Measurements from ENCODE around the gene RFK. TPM values are rescaled to one million over a fixed set of nuclear protein-coding genes. Genes with fewer than 3 reads are reported as not detected.

RFK gene
- total and polyA plus RNA-seq, 2 of the 13 experiments (the other 11 are each of a cell fraction or from before 2014, with no cell fraction given): 18.2 to 37.2 TPM

DNA sequence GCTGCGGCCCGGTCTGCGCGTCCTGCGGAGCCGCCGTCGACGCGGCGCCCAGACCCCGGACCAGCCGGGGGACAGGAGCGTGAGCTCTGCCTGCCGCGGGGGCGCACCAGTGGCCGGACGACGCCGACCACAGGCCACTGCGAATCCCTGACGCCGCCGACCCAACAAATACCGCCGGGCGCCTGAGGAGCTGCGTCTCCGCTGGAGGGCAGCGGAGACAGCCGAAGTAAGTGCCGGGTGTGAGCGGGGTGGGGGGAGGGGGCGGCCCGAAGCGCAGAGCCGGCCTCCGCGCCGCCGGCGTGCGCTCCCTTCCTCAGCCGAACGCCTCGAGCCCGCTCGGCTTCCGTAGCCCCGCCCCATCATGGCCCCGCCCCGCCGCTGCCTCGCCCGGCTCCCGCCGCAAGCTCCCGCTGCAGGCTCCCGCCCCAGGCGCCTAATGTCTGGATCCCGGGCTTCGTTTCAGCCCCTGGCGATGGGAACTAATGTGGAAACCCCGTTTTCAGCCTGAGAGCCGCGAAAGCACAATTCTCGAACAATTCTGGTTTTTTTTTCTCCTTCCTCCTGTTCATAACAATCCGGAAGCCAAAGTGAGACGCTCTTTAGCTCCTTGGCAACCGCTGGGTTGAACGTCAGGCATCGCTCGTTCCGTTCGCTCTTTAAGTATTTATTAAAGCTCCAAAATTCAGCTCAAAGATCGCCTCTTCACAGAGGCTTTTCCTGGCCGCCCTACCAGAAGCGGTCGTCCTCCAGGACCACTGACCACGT, at the start of gene RFK (continued):
- TF ChIP-seq ELK4 (CRISPR knock-in tag; IDR thresholded peaks at IDR 0.05; ENCODE audit: borderline replicate concordance) (no peak), PRDM4 (CRISPR knock-in tag; IDR thresholded peaks at IDR 0.05; ENCODE audit: borderline replicate concordance) (no peak), CAMTA2 (CRISPR knock-in tag; IDR thresholded peaks at IDR 0.05; ENCODE audit: borderline replicate concordance) (no peak; the same call in 1 of the 2 replicates), ZNF10 (CRISPR knock-in tag; IDR thresholded peaks at IDR 0.05; ENCODE audit: borderline replicate concordance, low read depth) (no peak), RFX3 (CRISPR knock-in tag; IDR thresholded peaks at IDR 0.05) (peak; percentile 69), TFAP4 (IDR thresholded peaks at IDR 0.05; ENCODE audit: borderline replicate concordance, low read depth) (peak; percentile 51; the same call in 1 of the 2 replicates), ZSCAN9 (CRISPR knock-in tag; IDR thresholded peaks at IDR 0.05; ENCODE audit: borderline replicate concordance) (no peak; the same call in 1 of the 2 replicates), ETV5 (CRISPR knock-in tag; IDR thresholded peaks at IDR 0.05; ENCODE audit: borderline replicate concordance) (no peak; the same call in 1 of the 2 replicates), MED8 (CRISPR knock-in tag; IDR thresholded peaks at IDR 0.05; ENCODE audit: insufficient replicate concordance) (peak; percentile 66), ZBTB14 (CRISPR knock-in tag; IDR thresholded peaks at IDR 0.05) (no peak), ZNF713 (CRISPR knock-in tag; IDR thresholded peaks at IDR 0.05) (0 out of 2 replicates have a peak, but pooled peaks have one; percentile 57), ZNF362 (CRISPR knock-in tag; IDR thresholded peaks at IDR 0.05; ENCODE audit: borderline replicate concordance) (peak; percentile 56; the same call in 1 of the 2 replicates), SALL1 (CRISPR knock-in tag; IDR thresholded peaks at IDR 0.05) (peak; percentile 64; the same call in 1 of the 2 replicates), ZNF180 (CRISPR knock-in tag; IDR thresholded peaks at IDR 0.05; ENCODE audit: borderline replicate concordance, low read depth) (no peak)
- TF ChIP-seq, protein P1, sequence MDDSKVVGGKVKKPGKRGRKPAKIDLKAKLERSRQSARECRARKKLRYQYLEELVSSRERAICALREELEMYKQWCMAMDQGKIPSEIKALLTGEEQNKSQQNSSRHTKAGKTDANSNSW (CRISPR knock-in tag; IDR thresholded peaks at IDR 0.05; ENCODE audit: borderline replicate concordance): no peak; the same call in 1 of the 2 replicates
- TF ChIP-seq, protein P2, sequence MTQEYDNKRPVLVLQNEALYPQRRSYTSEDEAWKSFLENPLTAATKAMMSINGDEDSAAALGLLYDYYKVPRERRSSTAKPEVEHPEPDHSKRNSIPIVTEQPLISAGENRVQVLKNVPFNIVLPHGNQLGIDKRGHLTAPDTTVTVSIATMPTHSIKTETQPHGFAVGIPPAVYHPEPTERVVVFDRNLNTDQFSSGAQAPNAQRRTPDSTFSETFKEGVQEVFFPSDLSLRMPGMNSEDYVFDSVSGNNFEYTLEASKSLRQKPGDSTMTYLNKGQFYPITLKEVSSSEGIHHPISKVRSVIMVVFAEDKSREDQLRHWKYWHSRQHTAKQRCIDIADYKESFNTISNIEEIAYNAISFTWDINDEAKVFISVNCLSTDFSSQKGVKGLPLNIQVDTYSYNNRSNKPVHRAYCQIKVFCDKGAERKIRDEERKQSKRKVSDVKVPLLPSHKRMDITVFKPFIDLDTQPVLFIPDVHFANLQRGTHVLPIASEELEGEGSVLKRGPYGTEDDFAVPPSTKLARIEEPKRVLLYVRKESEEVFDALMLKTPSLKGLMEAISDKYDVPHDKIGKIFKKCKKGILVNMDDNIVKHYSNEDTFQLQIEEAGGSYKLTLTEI (CRISPR knock-in tag; conservative IDR thresholded peaks at IDR 0.05): no peak
- TF ChIP-seq, protein P3, sequence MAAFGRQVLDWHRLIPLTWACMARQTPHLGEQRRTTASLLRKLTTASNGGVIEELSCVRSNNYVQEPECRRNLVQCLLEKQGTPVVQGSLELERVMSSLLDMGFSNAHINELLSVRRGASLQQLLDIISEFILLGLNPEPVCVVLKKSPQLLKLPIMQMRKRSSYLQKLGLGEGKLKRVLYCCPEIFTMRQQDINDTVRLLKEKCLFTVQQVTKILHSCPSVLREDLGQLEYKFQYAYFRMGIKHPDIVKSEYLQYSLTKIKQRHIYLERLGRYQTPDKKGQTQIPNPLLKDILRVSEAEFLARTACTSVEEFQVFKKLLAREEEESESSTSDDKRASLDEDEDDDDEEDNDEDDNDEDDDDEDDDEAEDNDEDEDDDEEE (CRISPR knock-in tag; IDR thresholded peaks at IDR 0.05): peak; percentile 92; the same call in 1 of the 2 replicates

Data from HepG2 (cell line).